Rectal smooth muscle tissue (tissue), 1 donor: Measurements from ENCODE around the gene CERS4.

Experiments
- H3K27ac ChIP-seq: one replicate; pipeline ENCODE4 v1.7.0; 2013; ENCODE audit warnings: low read depth, low read length, inconsistent platforms
- H3K27me3 ChIP-seq: one replicate; pipeline ENCODE4 v1.7.0; 2013; ENCODE audit warnings: low read length; ENCODE audit not compliant: control insufficient read depth, insufficient read depth
- H3K36me3 ChIP-seq: one replicate; pipeline ENCODE4 v1.7.0; 2013; ENCODE audit warnings: low read length; ENCODE audit not compliant: control insufficient read depth, insufficient read depth
- H3K4me1 ChIP-seq: one replicate; pipeline ENCODE4 v1.7.0; 2013; ENCODE audit warnings: low read length; ENCODE audit not compliant: control insufficient read depth, insufficient read depth
- H3K4me3 ChIP-seq: one replicate; pipeline ENCODE4 v1.7.0; 2013; ENCODE audit warnings: low read length
- H3K9ac ChIP-seq: one replicate; pipeline ENCODE4 v1.7.0; 2013; ENCODE audit warnings: low read length

Gene CERS4, protein sequence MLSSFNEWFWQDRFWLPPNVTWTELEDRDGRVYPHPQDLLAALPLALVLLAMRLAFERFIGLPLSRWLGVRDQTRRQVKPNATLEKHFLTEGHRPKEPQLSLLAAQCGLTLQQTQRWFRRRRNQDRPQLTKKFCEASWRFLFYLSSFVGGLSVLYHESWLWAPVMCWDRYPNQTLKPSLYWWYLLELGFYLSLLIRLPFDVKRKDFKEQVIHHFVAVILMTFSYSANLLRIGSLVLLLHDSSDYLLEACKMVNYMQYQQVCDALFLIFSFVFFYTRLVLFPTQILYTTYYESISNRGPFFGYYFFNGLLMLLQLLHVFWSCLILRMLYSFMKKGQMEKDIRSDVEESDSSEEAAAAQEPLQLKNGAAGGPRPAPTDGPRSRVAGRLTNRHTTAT

DNA sequence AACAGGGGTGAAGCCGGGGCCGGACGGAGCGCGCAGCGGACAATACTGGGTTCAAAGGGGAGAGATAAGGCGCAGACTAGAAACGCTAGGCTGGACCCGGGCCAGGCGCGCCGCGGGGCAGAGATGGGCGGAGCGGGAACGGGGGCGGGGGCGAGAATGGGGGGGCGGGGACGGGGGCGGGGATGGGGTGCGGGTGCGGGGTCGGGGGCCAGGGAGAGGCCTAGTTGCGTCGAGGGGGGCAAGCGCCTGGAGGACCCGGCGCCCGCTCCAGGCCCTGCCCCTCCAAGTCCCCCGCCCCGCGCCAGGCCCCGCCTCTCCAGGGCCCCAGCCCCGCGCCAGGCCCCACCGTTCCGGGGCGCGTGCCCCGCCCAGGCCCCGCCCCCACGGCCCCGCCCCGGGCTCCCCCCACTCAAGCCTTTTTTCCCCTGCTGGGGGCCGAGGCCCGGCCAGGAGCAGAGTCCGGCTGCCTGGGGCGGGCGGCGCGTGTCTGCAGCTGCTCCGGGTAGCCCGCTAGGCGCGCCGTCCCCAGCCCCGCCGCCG, at the start of gene CERS4:
Gene CERS4 (plus strand): TSS at position 449 of the 540 bp plus-strand sequence. CDS start 41,707 bp downstream, outside the sequence.
- no peaks in the 10 kb centered on the region for H3K27me3 ChIP-seq
- H3K4me3 ChIP-seq = peak within 1 kb of the TSS; percentile 78
- peaks cover 7% of the 10 kb centered on the region for H3K4me1 ChIP-seq
- no peaks in the 10 kb centered on the region for H3K36me3 ChIP-seq
- H3K27ac ChIP-seq = peak within 1 kb of the TSS; percentile 79
- peak within 1 kb of the TSS; percentile 68 for H3K9ac ChIP-seq

DNA sequence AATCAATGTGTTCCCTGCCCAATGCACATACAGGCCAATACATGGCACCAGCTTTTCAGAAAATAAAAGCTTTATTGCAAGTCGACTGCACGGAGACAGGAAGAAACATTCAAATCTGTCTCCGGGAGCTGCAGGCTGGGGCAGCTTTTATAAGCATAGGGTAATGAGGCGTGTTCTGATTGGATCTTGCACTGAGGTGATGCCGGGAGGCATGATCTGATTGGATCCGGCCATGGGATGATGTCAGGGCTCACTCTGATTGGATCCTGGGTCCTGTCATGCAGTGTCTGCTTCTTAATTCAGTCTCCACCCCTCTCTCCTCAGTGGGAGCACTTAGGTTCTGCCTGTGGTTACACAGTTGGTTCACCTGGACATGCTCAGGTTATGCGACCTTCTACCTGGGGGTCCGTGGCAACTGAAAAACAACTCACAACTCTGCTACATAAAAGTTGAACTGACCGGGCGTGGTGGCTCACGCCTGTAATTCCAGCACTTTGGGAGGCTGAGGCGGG, 48.0 kb upstream of the CERS4 start:
- H3K27ac ChIP-seq = no peak overlapping the region
- H3K27me3 ChIP-seq = no peaks in the 10 kb centered on the region
- no peak overlapping the region for H3K9ac ChIP-seq
- H3K4me3 ChIP-seq = no peak overlapping the region
- no peaks in the 10 kb centered on the region for H3K4me1 ChIP-seq
- no peaks in the 10 kb centered on the region for H3K36me3 ChIP-seq

DNA sequence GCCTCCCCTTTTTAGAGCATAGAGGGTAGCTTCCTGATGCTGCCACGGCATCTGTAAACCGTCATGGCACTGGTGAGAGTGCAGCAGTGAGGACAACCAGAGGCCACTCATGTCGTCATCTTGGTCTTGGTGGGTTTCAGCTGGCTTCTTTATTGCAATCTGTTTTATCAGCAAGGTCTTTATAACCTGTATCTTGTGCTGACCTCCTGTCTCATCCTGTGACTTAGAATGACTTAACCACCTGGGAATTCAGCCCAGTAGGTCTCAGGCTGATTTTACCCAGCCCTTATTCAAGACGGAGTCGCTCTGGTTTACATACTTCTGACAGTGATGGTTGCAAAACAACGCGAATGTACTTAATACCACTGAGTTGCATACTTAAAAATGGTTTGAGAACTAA, 45.4 kb upstream of the CERS4 start:
- no peak overlapping the region for H3K27ac ChIP-seq
- no peaks in the 10 kb centered on the region for H3K36me3 ChIP-seq
- no peak overlapping the region for H3K4me3 ChIP-seq
- H3K27me3 ChIP-seq = no peaks in the 10 kb centered on the region
- no peaks in the 10 kb centered on the region for H3K4me1 ChIP-seq
- no peak overlapping the region for H3K9ac ChIP-seq

DNA sequence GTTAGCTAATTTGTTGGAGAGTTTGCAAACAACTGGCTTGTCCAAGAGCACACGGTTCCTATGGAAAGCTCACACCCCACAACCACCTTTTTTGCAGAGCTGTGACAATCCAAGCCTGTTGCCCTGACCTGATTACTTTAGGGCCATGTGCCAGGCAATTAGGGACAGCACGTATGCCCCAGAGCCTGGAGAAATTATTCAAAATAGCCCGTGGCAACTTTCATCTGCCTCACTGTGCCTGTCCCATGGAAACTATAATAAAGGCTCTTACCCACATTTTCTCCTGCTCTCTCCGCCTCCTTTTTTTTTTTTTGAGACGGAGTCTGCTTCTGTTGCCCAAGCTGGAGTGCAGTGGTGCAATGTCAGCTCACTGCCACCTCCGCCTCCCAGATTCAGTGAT, 41.2 kb upstream of the CERS4 start:
- Histone ChIP-seq H3K9ac (no peak overlapping the region), H3K27ac (no peak overlapping the region), H3K27me3 (no peaks in the 10 kb centered on the region), H3K4me3 (no peak overlapping the region), H3K36me3 (no peaks in the 10 kb centered on the region), H3K4me1 (no peaks in the 10 kb centered on the region)

DNA sequence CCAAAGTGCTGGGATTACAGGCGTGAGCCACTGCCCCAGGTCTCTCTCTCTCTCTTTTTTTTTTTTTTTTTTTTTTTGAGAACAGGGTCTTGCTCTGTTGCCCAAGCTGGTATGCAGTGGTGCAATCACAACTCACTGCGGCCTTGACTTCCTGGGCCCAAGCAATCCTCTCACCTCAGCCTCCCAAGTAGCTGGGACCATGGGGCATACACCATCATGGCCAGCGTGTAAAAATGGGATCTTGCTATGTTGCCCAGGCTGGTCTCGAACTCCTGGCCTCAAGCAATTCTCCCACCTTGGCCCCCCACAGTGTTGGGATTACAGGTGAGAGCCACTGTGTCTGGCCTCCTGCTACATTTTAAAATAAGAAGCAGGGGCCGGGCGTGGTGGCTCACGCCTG, 40.6 kb upstream of the CERS4 start:
- Histone ChIP-seq H3K27me3 (no peaks in the 10 kb centered on the region), H3K27ac (no peak overlapping the region), H3K36me3 (no peaks in the 10 kb centered on the region), H3K4me1 (no peaks in the 10 kb centered on the region), H3K4me3 (no peak overlapping the region), H3K9ac (no peak overlapping the region)

DNA sequence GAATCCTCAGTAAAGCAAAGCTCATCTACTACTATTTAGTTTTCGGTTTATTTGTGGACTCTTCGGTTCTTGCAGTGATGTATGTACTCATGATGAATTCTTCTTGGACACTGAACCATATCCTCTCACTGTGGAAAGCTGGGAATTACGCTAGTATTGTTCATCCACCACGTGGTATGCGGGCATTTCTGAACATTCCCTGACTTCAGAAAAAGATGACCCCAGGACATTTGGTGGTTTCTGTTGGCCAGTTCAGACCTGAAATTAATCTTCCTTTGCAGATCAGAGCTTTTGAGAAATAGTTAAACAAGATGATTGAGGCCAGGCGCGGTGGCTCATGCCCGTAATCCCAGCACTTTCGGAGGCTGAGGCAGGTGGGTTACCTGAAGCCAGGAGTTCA, 34.5 kb upstream of the CERS4 start:
- Histone ChIP-seq H3K4me1 (no peaks in the 10 kb centered on the region), H3K27me3 (no peaks in the 10 kb centered on the region), H3K9ac (no peak overlapping the region), H3K36me3 (no peaks in the 10 kb centered on the region), H3K4me3 (no peak overlapping the region), H3K27ac (no peak overlapping the region)

DNA sequence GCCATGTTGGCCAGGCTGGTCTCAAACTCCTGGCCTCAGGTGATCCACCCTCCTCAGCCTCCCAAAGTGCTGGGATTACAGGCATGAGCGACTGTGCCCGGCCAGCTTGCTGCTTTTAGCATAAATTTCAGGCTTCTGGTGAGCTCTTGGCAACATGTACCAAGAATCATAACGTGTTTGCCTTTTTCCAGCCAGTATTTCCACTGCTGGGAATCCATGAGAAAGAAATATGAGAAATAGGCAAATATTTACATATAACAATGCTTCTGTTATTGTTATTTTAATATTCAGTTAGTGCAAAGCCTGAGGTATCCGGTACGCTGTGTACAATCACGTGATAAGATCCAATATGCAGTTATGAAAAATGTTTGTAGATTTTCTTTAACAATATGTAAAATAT, 29.2 kb upstream of the CERS4 start:
- Histone ChIP-seq H3K4me1 (no peaks in the 10 kb centered on the region), H3K27ac (no peak overlapping the region), H3K4me3 (no peak overlapping the region), H3K27me3 (no peaks in the 10 kb centered on the region), H3K36me3 (no peaks in the 10 kb centered on the region), H3K9ac (no peak overlapping the region)

DNA sequence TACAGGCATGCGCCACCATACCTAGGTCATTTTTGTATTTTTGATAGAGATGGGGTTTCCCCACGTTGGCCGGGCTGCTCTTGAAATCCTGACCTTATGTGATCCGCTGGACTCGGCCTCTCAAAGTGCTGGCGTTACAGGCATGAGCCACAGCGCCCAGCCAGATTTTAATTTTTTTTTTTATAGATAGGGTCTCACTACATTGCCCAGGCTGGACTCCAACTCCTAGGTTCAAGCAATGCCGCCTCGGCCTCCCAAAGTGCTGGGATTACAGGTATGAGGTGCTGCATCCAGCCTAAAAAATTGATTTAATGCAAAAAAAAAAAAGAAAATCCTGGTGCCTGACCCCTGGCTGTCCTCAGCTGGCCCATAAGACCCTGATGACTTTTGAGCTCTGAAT, 24.9 kb upstream of the CERS4 start:
- no peaks in the 10 kb centered on the region for H3K27me3 ChIP-seq
- H3K27ac ChIP-seq = no peak overlapping the region
- no peaks in the 10 kb centered on the region for H3K4me1 ChIP-seq
- no peak overlapping the region for H3K4me3 ChIP-seq
- H3K36me3 ChIP-seq = no peaks in the 10 kb centered on the region
- H3K9ac ChIP-seq = no peak overlapping the region

DNA sequence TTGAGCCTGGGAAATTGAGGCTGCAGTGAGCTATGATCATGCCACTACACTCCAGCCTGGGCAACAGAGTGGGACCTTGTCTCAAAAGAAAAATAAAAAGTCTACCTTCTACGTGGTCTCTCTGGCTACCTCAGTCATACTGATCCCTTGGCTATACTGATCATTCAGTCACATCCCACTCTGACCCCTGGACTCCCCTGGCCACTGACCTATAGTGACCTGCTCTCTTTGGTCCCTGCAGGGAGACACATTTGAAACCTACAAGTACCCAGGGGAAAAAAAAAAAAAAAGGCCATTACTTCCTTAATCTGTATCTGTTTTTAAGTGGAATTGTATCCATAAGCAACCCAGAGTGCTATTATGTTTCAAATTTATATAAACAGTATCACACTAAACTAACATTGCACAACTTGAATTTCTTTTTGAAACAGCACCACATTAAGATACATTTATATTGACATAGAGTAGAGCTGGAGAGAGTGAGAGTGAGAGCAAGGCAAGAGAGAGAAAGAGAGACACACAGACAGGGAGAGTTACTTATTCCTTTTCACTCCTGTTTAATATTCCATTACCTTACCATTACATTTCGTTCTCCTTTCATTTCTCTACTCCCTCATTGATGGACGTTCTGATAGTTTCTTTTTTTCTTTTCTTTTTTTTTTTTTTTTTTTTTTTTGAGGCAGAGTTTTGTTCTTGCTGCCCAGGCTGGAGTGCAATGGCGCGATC, 23.7 kb upstream of the CERS4 start:
- Histone ChIP-seq H3K4me3 (no peak overlapping the region), H3K27me3 (no peaks in the 10 kb centered on the region), H3K27ac (no peak overlapping the region), H3K36me3 (no peaks in the 10 kb centered on the region), H3K9ac (no peak overlapping the region), H3K4me1 (no peaks in the 10 kb centered on the region)

DNA sequence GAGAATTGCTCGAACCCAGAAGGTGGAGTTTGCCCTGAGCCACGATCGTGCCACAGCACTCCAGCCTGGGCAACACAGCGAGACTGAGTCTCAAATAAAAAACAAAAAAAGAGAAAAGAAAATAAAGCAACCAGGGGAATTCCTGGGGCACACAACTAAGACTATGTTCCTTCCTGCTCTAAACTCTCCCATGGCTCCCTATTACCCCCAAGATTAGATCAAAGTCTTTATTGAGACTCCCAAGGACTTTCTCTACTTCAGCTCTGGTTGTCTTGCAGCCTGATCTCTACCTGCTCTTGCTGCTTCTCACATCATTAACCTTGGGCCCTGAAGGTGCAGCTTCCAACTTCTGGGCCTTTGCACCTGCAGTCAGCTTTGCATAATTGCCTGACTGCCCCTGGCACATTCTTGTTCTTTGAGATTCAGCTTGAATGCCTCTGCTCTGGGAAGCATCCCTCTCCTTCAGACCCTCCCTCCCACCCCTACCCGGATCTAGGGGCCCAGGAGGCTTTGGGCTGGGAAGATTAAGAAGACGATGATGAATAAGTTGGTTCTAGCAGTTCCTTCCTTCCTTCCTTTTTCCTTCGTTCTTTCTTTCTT, 16.8 kb upstream of the CERS4 start:
- Histone ChIP-seq H3K4me3 (no peak overlapping the region), H3K36me3 (no peaks in the 10 kb centered on the region), H3K4me1 (no peaks in the 10 kb centered on the region), H3K27me3 (no peaks in the 10 kb centered on the region), H3K27ac (no peak overlapping the region), H3K9ac (no peak overlapping the region)

DNA sequence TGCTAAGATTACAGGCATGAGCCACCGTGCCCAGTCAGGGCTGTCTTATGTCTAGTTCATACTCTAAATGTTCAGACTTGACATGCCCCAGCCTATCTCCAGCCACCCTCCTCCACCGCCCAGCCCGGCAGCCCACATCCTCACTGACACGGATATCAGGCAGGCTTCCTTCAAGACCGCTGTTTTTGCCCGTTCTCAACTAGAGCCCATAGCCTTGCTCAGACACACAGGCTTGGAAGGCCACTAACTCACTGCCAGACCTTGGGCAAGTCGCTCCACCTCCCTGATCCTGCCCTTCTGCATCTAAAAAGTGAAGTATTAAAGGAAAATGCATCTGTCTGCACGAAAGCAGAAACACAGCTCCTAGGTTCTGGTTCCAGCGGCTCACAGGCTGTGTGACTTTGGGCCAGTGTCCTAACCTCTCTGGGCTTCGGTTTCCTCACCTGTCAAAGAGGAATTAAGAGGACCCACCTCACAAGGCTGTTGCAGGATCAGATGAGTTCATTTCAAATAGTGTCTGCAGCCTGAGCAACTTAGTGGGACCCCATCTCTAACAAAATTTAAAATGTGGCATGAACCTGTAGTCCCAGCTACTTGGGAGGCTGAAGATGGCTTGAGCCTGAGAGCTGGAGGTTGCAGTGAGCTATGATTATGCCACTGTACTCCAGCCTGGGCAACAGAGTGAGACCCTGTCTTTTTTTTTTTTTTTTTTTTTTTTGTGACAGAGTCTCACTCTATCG, 14.5 kb upstream of the CERS4 start:
- no peak overlapping the region for H3K9ac ChIP-seq
- H3K27ac ChIP-seq = no peak overlapping the region

More for the DNA sequence above, 14.5 kb upstream of the CERS4 start:
- Histone ChIP-seq H3K4me1 (no peaks in the 10 kb centered on the region), H3K27me3 (no peaks in the 10 kb centered on the region), H3K4me3 (no peak overlapping the region), H3K36me3 (no peaks in the 10 kb centered on the region)
